Chondrocyte (in vitro differentiated cells): Measurements from ENCODE around the gene SMURF2. TPM values are rescaled to one million over a fixed set of nuclear protein-coding genes. Genes with fewer than 3 reads are reported as not detected.
A peak's percentile ranks its signal among the peaks of the same experiment; 100 is the strongest.
"Not testable (repeated sequence)": the region's sequence is repeated elsewhere in the genome, so short reads cannot be mapped to it uniquely, and the experiment has no call there.

ENCODE experiments used
- DNase-seq: peaks from one replicate; pipeline ENCODE4 v3.0.0; 2021; ENCODE audit warnings: mixed read lengths, low spot score
- H3K27ac Mint-ChIP-seq: one replicate; pipeline ENCODE4 v1.8.0; 2021; ENCODE audit warnings: mild to moderate bottlenecking, moderate library complexity, mixed read lengths; ENCODE audit not compliant: unreplicated experiment
- H3K27me3 Mint-ChIP-seq: 2 replicates; pipeline ENCODE4 v1.8.0; 2021; ENCODE audit warnings: low read depth, mixed read lengths
- H3K36me3 Mint-ChIP-seq: 2 replicates; pipeline ENCODE4 v1.8.0; 2021; ENCODE audit warnings: low read depth, mixed read lengths
- H3K4me1 Mint-ChIP-seq: 2 replicates; pipeline ENCODE4 v1.8.0; 2021; ENCODE audit warnings: low read depth, mild to moderate bottlenecking, mixed read lengths
- H3K4me3 Mint-ChIP-seq: one replicate; pipeline ENCODE4 v1.8.0; 2021; ENCODE audit warnings: mild to moderate bottlenecking, moderate library complexity, mixed read lengths; ENCODE audit not compliant: unreplicated experiment
- H3K9me3 Mint-ChIP-seq: 2 replicates; pipeline ENCODE4 v1.8.0; 2021; ENCODE audit warnings: low read depth, mixed read lengths
- total RNA-seq: library from RNA; stranded (reverse); gene quantifications from 3 replicates; pipeline ENCODE4 v1.2.1, GENCODE V29; 2021
- TF ChIP-seq, protein P1 (sequence below): fragments of 200-600 bp; sonication (generic); IDR thresholded peaks from 2 replicates; pipeline ENCODE4 v1.5.0; 2021; ENCODE audit warnings: antibody characterized with exemption, mild to moderate bottlenecking, moderate library complexity

Gene SMURF2
- total RNA-seq, 1 donor from 2014 or later: 36.2 TPM

DNA sequence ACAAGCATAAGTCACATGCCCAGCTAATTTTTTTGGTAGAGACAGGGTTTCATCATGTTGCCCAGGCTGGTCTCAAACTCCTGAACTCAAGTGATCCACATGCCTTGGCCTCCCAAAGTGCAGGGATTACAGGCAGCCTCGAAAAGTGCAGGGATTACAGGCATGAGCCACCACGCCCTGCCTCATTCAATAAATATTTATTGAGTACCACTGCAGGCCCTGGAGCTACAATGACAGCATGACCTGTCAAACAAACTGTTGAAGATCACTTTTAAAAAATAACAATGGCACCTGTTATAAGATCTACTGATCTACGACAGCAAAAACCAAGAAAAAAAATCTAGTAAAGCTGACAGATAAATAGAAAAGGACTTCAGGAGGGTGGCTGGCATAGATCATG is 79.1 kb downstream of the SMURF2 start:
- Mint-ChIP-seq H3K9me3 (no peaks in the 10 kb centered on the region), H3K36me3 (peaks cover 18% of the 10 kb centered on the region), H3K4me3 (no peak overlapping the region), H3K27me3 (no peaks in the 10 kb centered on the region), H3K27ac (no peak overlapping the region), H3K4me1 (no peaks in the 10 kb centered on the region)
- TF ChIP-seq, protein P1, sequence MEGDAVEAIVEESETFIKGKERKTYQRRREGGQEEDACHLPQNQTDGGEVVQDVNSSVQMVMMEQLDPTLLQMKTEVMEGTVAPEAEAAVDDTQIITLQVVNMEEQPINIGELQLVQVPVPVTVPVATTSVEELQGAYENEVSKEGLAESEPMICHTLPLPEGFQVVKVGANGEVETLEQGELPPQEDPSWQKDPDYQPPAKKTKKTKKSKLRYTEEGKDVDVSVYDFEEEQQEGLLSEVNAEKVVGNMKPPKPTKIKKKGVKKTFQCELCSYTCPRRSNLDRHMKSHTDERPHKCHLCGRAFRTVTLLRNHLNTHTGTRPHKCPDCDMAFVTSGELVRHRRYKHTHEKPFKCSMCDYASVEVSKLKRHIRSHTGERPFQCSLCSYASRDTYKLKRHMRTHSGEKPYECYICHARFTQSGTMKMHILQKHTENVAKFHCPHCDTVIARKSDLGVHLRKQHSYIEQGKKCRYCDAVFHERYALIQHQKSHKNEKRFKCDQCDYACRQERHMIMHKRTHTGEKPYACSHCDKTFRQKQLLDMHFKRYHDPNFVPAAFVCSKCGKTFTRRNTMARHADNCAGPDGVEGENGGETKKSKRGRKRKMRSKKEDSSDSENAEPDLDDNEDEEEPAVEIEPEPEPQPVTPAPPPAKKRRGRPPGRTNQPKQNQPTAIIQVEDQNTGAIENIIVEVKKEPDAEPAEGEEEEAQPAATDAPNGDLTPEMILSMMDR: no peak
- no peak for DNase-seq

DNA sequence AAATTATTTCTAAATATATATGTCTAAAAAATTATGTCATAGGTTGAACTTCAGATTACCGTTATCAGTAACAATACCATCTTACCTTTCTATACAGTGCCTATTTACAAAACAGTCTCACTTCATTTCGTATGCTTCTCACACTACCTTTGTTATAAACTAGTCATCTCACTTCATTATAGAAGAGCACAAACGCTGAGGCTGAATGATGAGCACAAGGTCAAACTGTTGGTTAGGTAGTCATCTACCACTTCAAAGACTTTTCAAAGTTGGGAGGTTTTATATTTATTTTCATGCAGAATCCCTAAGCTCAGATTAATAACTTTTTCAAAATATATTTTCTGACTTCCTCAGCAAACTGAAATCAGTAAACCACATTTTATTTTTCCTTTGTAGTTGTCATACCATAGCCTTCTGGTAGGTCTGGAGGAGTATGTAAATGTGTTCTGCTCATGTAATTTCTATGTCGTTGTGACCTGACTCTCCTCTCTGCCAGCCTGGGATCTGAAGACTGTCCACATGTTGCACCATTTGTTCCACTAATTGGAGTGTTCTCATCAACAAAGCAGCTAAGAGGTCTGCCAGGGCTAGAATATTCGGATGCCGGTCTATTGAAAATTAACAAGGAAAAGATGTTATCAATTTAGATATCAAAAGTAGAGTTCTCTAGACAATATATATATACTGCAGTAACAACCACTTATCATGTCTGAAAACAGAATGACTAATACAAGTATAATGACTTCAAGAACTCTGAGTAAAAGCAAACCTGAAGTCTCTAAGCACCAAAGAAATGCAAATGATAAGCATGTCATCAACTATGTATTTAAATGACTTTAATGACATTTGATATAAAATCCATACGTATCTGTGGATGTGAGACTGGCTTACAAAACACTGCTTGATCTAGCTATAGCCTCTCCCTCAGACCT is 81.5 kb downstream of the SMURF2 start:
- no peak for DNase-seq
- H3K4me1 Mint-ChIP-seq: no peaks in the 10 kb centered on the region
- no peak overlapping the region for H3K4me3 Mint-ChIP-seq
- no peak overlapping the region for H3K27ac Mint-ChIP-seq
- no peaks in the 10 kb centered on the region for H3K9me3 Mint-ChIP-seq
- TF ChIP-seq, protein P1: no peak
- H3K27me3 Mint-ChIP-seq: no peaks in the 10 kb centered on the region
- H3K36me3 Mint-ChIP-seq: peaks cover 22% of the 10 kb centered on the region

GRCh38 chr17:64579917-64580316 is 82.2 kb downstream of the SMURF2 start:
- no peak for DNase-seq
- H3K36me3 Mint-ChIP-seq: peaks cover 22% of the 10 kb centered on the region
- no peak overlapping the region for H3K4me3 Mint-ChIP-seq
- no peaks in the 10 kb centered on the region for H3K4me1 Mint-ChIP-seq
- no peaks in the 10 kb centered on the region for H3K9me3 Mint-ChIP-seq
- no peak overlapping the region for H3K27ac Mint-ChIP-seq
- TF ChIP-seq, protein P1: peak; percentile 13
- H3K27me3 Mint-ChIP-seq: no peaks in the 10 kb centered on the region

- not testable (repeated sequence) for H3K4me3 Mint-ChIP-seq, H3K4me1 Mint-ChIP-seq, H3K27me3 Mint-ChIP-seq, DNase-seq, H3K9me3 Mint-ChIP-seq, H3K27ac Mint-ChIP-seq
- peaks cover 21% of the 10 kb centered on the region for H3K36me3 Mint-ChIP-seq
Observed at GRCh38 chr17:64577025-64577424, 85.1 kb downstream of the SMURF2 start.

DNA sequence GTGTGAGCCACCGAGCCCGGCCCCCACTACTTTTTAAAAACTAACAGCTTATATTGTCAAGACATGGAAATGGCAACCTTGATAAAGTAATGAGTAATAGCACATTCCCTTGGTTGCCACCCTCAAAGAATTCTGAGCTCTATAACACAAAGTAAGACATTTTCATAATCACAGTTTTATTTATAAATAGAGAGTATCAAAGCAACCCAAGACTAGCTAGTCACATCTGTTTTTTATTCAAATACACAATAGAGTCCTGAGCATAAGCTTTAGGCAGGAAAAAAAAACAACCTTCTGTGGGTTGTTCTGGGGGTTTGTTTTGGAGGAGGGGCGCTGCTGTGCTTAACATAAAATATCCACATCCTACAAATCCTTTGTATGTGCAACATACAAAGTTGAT is 86.7 kb downstream of the SMURF2 start:
- no peak overlapping the region for H3K4me3 Mint-ChIP-seq
- no peak overlapping the region for H3K27ac Mint-ChIP-seq
- TF ChIP-seq, protein P1: no peak
- peaks cover 11% of the 10 kb centered on the region for H3K36me3 Mint-ChIP-seq
- H3K27me3 Mint-ChIP-seq: no peaks in the 10 kb centered on the region
- no peak for DNase-seq
- peaks cover 8% of the 10 kb centered on the region for H3K4me1 Mint-ChIP-seq
- H3K9me3 Mint-ChIP-seq: no peaks in the 10 kb centered on the region

- Mint-ChIP-seq H3K27me3 (no peaks in the 10 kb centered on the region), H3K4me1 (peaks cover 8% of the 10 kb centered on the region), H3K9me3 (no peaks in the 10 kb centered on the region), H3K36me3 (peaks cover 11% of the 10 kb centered on the region), H3K4me3 (no peak overlapping the region), H3K27ac (no peak overlapping the region)
- DNase-seq: no peak
- TF ChIP-seq, protein P1: no peak
Observed at GRCh38 chr17:64574646-64575045, 87.5 kb downstream of the SMURF2 start.
